HUES6 (cell line): ENCODE measurements around the gene GALNT17.

Source experiments
- H3K27ac ChIP-seq: 2 replicates; pipeline ENCODE4 v1.7.0; 2013; ENCODE audit warnings: low read depth, mild to moderate bottlenecking, low read length, inconsistent platforms
- H3K27me3 ChIP-seq: 2 replicates; pipeline ENCODE4 v1.6.1; 2013; ENCODE audit warnings: low read length; ENCODE audit not compliant: control insufficient read depth, insufficient read depth
- H3K36me3 ChIP-seq: 2 replicates; pipeline ENCODE4 v1.6.1; 2013; ENCODE audit warnings: low read length; ENCODE audit not compliant: control insufficient read depth, insufficient read depth
- H3K4me1 ChIP-seq: 2 replicates; pipeline ENCODE4 v1.6.1; 2013; ENCODE audit warnings: low read length; ENCODE audit not compliant: control insufficient read depth, insufficient read depth
- H3K4me3 ChIP-seq: 2 replicates; pipeline ENCODE4 v1.5.1; 2013; ENCODE audit warnings: low read depth, low read length
- H3K9ac ChIP-seq: one replicate; pipeline ENCODE4 v1.6.1; 2013; ENCODE audit warnings: mild to moderate bottlenecking, low read length
- H3K9me3 ChIP-seq: 2 replicates; pipeline ENCODE4 v1.6.1; 2013; ENCODE audit warnings: low read depth, low read length; ENCODE audit not compliant: control insufficient read depth, insufficient read depth

Gene GALNT17

DNA sequence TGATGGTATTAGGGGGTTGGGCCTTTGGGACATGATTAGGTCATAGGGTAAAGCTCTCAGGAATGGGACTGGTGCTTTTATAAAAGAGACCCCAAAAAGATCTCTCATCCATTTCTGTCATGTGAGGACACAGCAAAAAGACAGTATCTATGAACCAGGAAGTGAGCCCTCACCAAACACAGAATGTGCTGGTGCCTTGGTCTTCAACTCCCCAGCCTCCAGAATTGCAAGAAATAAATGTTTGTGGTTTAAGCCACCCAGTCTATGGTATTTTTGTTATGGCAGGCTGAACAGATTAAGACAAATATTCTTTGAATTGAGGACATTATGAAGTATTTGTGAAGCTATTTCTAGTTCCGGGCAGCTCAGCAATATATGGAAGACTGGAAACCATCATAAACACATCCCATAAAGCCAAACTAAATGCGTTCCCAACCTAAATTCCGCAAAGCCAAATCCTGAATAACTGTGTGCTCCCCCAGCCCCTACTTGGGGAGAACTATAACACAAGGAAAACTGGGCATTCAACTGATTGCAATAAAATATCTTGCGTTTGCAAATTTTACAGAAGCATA, 153.7 kb downstream of the GALNT17 start:
- H3K27ac ChIP-seq = no peak overlapping the region
- H3K27me3 ChIP-seq = no peaks in the 10 kb centered on the region
- H3K9me3 ChIP-seq = no peaks in the 10 kb centered on the region

DNA sequence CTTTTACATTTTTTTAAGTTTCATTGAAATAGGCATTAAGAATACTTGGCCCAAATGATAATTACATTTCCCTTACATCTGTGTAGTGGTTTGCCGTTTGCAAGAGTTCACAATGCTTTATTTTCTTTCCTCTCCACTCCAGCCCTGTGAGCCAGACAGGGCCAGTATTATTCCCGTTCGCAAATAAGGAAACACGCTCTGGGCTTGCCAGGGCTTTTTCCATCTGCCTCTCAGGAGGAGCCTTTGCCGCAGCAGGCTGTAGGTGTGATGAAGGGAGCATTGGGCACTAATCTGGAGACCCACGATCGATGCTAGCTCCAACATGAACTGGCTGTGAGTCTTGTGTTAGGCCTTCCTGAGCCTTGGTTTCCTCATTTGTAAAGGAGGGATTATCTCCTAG, 154.4 kb downstream of the GALNT17 start:
- Histone ChIP-seq H3K4me3 (no peak overlapping the region), H3K27ac (no peak overlapping the region), H3K4me1 (peaks cover 24% of the 10 kb centered on the region), H3K27me3 (no peaks in the 10 kb centered on the region), H3K36me3 (no peaks in the 10 kb centered on the region), H3K9ac (no peak overlapping the region), H3K9me3 (no peaks in the 10 kb centered on the region)

More for the DNA sequence above, 153.7 kb downstream of the GALNT17 start:
- H3K4me3 ChIP-seq = no peak overlapping the region
- no peak overlapping the region for H3K9ac ChIP-seq
- H3K36me3 ChIP-seq = no peaks in the 10 kb centered on the region
- peaks cover 24% of the 10 kb centered on the region for H3K4me1 ChIP-seq

DNA sequence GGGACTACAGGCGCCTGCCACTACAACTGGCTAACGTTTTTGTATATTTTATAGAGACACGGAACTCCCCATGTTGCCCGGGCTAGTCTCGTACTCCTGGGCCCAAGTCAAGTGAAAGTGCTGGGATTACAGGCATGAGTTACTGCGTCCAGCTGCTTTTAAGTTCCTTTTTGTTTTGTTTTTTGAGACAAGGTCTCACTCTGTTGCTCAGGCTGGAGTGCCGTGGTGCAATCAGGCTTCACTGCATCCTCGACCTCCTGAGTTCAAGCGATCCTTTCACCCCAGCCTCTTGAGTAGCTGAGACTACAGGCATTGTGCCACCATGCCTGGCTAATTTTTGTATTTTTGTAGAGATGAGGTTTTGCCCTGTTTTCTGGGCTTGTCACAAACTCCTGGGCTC, 155.0 kb downstream of the GALNT17 start:
- Histone ChIP-seq H3K27ac (no peak overlapping the region), H3K36me3 (no peaks in the 10 kb centered on the region), H3K9ac (no peak overlapping the region), H3K4me3 (no peak overlapping the region), H3K4me1 (peaks cover 24% of the 10 kb centered on the region), H3K9me3 (no peaks in the 10 kb centered on the region), H3K27me3 (no peaks in the 10 kb centered on the region)

DNA sequence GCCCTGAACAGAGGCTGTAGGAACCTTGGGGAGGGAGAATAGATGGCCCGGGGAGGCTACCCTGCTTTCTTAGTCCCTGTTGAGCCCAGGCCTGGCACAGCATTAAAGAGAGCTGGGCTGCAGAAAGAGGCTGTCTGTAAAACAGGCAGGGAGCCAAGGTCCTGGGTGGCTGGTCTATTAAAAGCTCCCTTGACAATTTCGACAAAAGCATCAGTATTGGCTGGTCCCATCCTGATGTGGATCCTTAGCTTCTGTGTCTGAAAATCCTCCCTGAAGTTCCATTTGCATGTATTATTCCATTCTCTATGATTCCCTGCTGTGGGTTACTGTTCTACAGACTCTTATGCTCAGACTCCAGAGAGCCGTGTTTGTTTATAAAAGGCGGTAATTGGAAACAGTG, 158.5 kb downstream of the GALNT17 start:
- Histone ChIP-seq H3K27ac (no peak overlapping the region), H3K9me3 (peaks cover 4% of the 10 kb centered on the region; the same call in 1 of the 2 replicates), H3K4me1 (peaks cover 17% of the 10 kb centered on the region), H3K9ac (no peak overlapping the region), H3K4me3 (no peak overlapping the region), H3K36me3 (no peaks in the 10 kb centered on the region), H3K27me3 (no peaks in the 10 kb centered on the region)

DNA sequence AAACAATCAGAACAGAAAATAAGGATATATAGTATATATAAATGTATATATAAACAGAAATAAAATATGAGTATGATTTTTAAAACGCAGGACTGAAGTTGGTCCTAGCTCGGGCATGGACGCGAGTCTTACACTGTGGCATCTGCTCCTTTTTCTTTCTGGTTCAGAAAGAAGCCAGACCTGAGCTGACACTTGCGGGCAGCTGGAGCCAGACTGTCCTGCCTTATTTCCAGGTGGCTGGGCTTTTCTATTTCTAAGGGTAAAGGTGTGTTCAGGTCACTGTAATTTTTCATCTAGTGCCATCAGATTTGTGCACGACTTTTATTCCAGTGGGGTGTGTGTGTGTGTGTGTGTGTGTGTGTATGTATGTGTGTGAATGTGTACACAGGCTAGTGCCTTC, 166.4 kb downstream of the GALNT17 start:
- no peak overlapping the region for H3K9ac ChIP-seq
- no peak overlapping the region for H3K4me3 ChIP-seq
- no peaks in the 10 kb centered on the region for H3K27me3 ChIP-seq
- H3K4me1 ChIP-seq = peaks cover 9% of the 10 kb centered on the region
- no peak overlapping the region for H3K27ac ChIP-seq
- H3K36me3 ChIP-seq = no peaks in the 10 kb centered on the region
- peaks cover 4% of the 10 kb centered on the region; the same call in 1 of the 2 replicates for H3K9me3 ChIP-seq

DNA sequence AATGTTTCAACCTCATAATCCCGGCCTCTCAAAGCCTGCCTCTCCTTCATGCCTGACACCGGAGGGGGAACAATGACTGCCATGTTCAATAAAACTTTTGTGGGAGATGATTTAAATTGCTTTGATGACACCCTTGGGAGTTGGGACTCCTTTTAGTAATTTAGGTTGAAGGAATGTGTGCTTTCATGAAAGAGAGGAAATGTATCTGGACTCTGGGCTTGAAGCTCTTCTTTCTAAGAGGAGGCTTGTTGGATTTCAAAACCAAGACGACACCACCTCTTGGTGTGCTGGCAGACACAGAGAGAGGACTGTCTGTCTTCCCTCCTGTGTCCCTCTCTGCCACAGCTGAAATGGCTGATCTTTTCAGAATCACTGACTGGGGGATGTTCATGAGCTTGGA, 168.1 kb downstream of the GALNT17 start:
- Histone ChIP-seq H3K9ac (no peak overlapping the region), H3K36me3 (no peaks in the 10 kb centered on the region), H3K27me3 (no peaks in the 10 kb centered on the region), H3K4me1 (peaks cover 19% of the 10 kb centered on the region), H3K4me3 (no peak overlapping the region), H3K27ac (no peak overlapping the region), H3K9me3 (no peaks in the 10 kb centered on the region)

DNA sequence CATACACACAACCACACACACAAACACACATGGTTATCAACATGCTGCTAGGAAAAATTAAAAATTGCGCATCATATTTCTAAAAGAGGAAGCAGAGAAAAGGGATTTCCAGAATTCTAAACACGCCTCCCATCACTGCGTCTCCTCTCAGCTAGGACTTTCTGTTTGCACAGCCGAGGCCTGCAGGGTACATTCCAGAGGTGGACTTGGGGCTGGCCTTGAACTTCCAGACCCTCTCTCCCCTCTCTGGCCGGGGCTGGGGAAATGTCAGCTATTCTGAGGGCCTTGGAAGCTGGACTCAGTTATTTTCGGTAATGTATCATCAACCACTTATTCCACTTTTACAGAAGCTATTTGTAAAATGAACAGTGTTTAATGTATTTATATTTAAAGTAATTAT, 168.7 kb downstream of the GALNT17 start:
- H3K27me3 ChIP-seq = no peaks in the 10 kb centered on the region
- no peaks in the 10 kb centered on the region for H3K9me3 ChIP-seq
- H3K4me1 ChIP-seq = peaks cover 19% of the 10 kb centered on the region
- H3K27ac ChIP-seq = no peak overlapping the region
- no peak overlapping the region for H3K4me3 ChIP-seq
- H3K9ac ChIP-seq = no peak overlapping the region
- H3K36me3 ChIP-seq = no peaks in the 10 kb centered on the region

DNA sequence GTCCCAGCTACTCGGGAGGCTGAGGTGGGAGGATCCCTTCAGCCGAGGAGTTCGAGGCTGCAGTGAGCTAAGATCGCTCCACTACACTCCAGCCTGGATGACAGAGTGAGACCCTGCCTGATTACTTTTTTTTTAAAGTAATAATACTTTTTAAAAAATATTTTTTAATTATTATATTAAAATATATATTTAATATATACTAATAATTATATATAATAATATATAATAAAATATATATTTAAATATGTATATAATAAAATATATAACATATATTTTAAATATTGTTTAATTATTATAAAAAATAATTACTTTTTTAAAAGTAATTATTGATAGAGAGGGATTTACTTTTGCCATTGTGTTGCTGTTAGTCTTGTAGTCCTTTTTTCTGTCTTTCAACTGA, 169.2 kb downstream of the GALNT17 start:
- H3K9ac ChIP-seq = no peak overlapping the region
- no peaks in the 10 kb centered on the region for H3K27me3 ChIP-seq
- no peak overlapping the region for H3K27ac ChIP-seq
- no peak overlapping the region for H3K4me3 ChIP-seq
- no peaks in the 10 kb centered on the region for H3K36me3 ChIP-seq
- H3K9me3 ChIP-seq = no peaks in the 10 kb centered on the region
- H3K4me1 ChIP-seq = peaks cover 19% of the 10 kb centered on the region

DNA sequence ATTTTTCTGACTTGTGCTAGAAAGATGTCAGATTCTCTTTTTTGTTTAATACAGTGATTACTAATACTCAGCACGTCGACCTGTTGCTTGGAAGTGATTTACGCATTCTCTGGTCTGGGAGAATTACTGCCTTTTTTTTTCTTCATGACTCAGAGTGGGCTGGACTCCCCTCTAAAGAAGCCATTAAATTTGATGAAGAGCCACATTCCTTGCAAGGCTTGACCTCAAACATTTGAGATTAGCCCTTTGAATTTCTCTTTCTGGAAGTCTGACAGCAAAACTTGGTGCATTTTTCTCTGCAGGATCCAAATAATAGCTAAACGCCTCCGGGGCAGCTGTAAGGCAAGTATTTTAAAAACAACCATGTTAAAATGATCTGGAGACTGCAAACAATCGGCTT, 171.6 kb downstream of the GALNT17 start:
- Histone ChIP-seq H3K4me1 (peaks cover 26% of the 10 kb centered on the region), H3K27ac (peak overlapping the region; percentile 62), H3K9ac (no peak overlapping the region), H3K9me3 (no peaks in the 10 kb centered on the region), H3K27me3 (no peaks in the 10 kb centered on the region), H3K36me3 (no peaks in the 10 kb centered on the region), H3K4me3 (no peak overlapping the region; the same call in 1 of the 2 replicates)

DNA sequence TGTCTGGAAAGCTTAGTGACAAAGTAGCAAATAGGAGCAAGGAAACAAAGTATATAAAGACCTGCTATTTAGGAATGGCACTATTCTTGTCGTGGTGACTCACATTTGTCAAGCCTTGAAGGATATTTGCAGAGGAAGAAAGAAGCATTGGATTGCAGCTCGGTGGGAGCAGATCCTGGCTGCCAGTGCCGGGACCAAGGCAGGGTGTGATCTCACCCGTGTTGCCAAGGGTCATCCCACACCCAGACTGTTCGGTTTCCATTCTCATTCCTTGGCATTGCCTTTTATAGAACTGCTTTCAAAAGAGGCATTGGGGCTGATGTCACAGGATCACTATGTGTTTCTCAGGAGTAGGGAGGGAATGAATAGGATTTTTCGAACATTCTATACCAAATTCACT, 176.2 kb downstream of the GALNT17 start:
- H3K27me3 ChIP-seq = no peaks in the 10 kb centered on the region
- 0 out of 2 replicates have a peak overlapping the region, but pooled peaks have one; percentile 9 for H3K27ac ChIP-seq
- no peak overlapping the region for H3K9ac ChIP-seq
- no peaks in the 10 kb centered on the region for H3K36me3 ChIP-seq
- H3K9me3 ChIP-seq = peaks cover 22% of the 10 kb centered on the region
- H3K4me3 ChIP-seq = no peak overlapping the region
- H3K4me1 ChIP-seq = peaks cover 20% of the 10 kb centered on the region

DNA sequence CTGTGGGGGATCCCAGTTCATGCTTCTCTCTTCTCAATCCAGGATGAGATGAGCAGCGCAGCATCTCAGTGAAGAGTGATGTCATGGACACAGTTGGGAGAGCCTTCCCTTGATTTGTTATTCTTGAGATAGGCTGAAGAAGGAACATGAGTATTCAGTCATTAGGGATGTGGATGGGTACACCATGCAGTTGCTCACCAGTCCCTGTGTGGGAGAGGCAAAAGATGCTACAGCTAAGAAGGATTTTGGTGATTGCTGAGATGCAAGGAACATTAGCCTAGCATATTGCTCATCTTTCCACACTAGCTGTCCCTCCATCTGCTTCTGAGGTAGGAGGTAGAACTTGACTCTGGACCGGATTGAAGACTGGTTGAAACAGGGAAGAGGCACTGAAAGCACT, 179.6 kb downstream of the GALNT17 start:
- H3K4me1 ChIP-seq = peaks cover 16% of the 10 kb centered on the region; the same call in 1 of the 2 replicates
- no peaks in the 10 kb centered on the region for H3K27me3 ChIP-seq
- H3K4me3 ChIP-seq = no peak overlapping the region
- no peaks in the 10 kb centered on the region; the same call in 1 of the 2 replicates for H3K36me3 ChIP-seq
- H3K9ac ChIP-seq = no peak overlapping the region
- H3K27ac ChIP-seq = no peak overlapping the region
- peaks cover 28% of the 10 kb centered on the region for H3K9me3 ChIP-seq
